HG02759 (cell line): ENCODE measurements around the gene RERE.

ENCODE experiments used
- ATAC-seq: cut with Tn5 transposase; IDR thresholded peaks from one replicate; pipeline ENCODE4 v1.9.1; 2021; ENCODE audit warnings: mild to moderate bottlenecking, moderate library complexity; ENCODE audit not compliant: unreplicated experiment

RERE gene

GRCh38 chr1:8373581-8374241 lies 443.7 kb downstream of the RERE start:
- no peak for ATAC-seq

- ATAC-seq: no peak
Observed at GRCh38 chr1:8373125-8373524, 444.3 kb downstream of the RERE start.

GRCh38 chr1:8371372-8371991 lies 446.0 kb downstream of the RERE start:
- ATAC-seq: no peak

- ATAC-seq: no peak
Observed at GRCh38 chr1:8370905-8371315, 446.5 kb downstream of the RERE start.

GRCh38 chr1:8370046-8370881 lies 447.2 kb downstream of the RERE start:
- no peak for ATAC-seq

GRCh38 chr1:8368956-8369639 lies 448.3 kb downstream of the RERE start:
- no peak for ATAC-seq

- no peak for ATAC-seq
Observed at GRCh38 chr1:8367571-8368194, 449.8 kb downstream of the RERE start.

GRCh38 chr1:8365661-8366362 lies 451.6 kb downstream of the RERE start:
- ATAC-seq: no peak

GRCh38 chr1:8364528-8365442 lies 452.7 kb downstream of the RERE start:
- ATAC-seq: no peak

- ATAC-seq: no peak
Observed at GRCh38 chr1:8363767-8364301, 453.6 kb downstream of the RERE start.

- no peak for ATAC-seq
Observed at GRCh38 chr1:8363186-8363766, 454.2 kb downstream of the RERE start.

- no peak for ATAC-seq
Observed at GRCh38 chr1:8362701-8363101, 454.7 kb downstream of the RERE start.

- no peak for ATAC-seq
Observed at GRCh38 chr1:8361198-8361849, 456.1 kb downstream of the RERE start.

- no peak for ATAC-seq
Observed at GRCh38 chr1:8360493-8361197, 456.8 kb downstream of the RERE start.

- no peak for ATAC-seq
Observed at GRCh38 chr1:8359617-8360481, 457.6 kb downstream of the RERE start.

- ATAC-seq: no peak
Observed at GRCh38 chr1:8358897-8359616, 458.4 kb downstream of the RERE start.
